Panc1 (cell line): Measurements from ENCODE around the gene SLC8B1. TPM values are rescaled to one million over a fixed set of nuclear protein-coding genes. Genes with fewer than 3 reads are reported as not detected.

ENCODE experiments used
- ATAC-seq: fragments of 200-7000 bp; cut with Tn5 transposase; 2 replicates; pipeline ENCODE4 v1.9.1; 2020; ENCODE audit warnings: mild to moderate bottlenecking, moderate library complexity
- BruUV-seq: library from RNA; stranded (reverse); fragments of 400-500 nt; replicated peaks from 2 replicates; lab custom pipeline; 2021; lab: Mats Ljungman, UMichigan
- CTCF ChIA-PET: fragments of 300-600 bp; sonication (Branson Sonifier 250); formaldehyde crosslinking; loops from one replicate; lab custom pipeline; 2022; ENCODE audit warnings: antibody characterized with exemption; lab: Charles Lee
- POLR2A ChIA-PET: fragments of 300-600 bp; sonication (Branson Sonifier 250); formaldehyde crosslinking; loops from one replicate; lab custom pipeline; 2022; ENCODE audit warnings: antibody characterized with exemption; lab: Charles Lee
- DNase-seq: peaks from one replicate; pipeline ENCODE4 v3.0.0-alpha.2; 2010; ENCODE audit warnings: low read depth, low spot score
- H3K27ac ChIP-seq: 2 replicates; pipeline ENCODE4 v1.5.1; 2011; ENCODE audit warnings: mild to moderate bottlenecking, low read length, inconsistent platforms
- H3K27me3 ChIP-seq: fragments of 200-500 bp; sonication (Bioruptor generic); 2 replicates; pipeline ENCODE4 v1.6.0; 2014; ENCODE audit warnings: low read length, inconsistent platforms; ENCODE audit not compliant: control insufficient read depth, insufficient read depth
- H3K36me3 ChIP-seq: fragments of 200-500 bp; sonication (Bioruptor generic); 2 replicates; pipeline ENCODE4 v1.5.1; 2014; ENCODE audit warnings: inconsistent platforms, mild to moderate bottlenecking, low read length, moderate library complexity; ENCODE audit not compliant: control insufficient read depth, insufficient read depth
- H3K4me1 ChIP-seq: 2 replicates; pipeline ENCODE4 v1.5.1; 2011; ENCODE audit warnings: inconsistent platforms, mild to moderate bottlenecking, low read length, moderate library complexity; ENCODE audit not compliant: control insufficient read depth, insufficient read depth
- H3K4me3 ChIP-seq, 2 experiments: 2 replicates each; pipeline ENCODE4 v1.5.1; 2011 to 2012; ENCODE audit warnings: low read depth in 2 of 2, low read length in 2 of 2, mild to moderate bottlenecking in 2 of 2, inconsistent platforms in 1 of 2, moderate library complexity in 1 of 2
- H3K9me3 ChIP-seq: fragments of 200-500 bp; sonication (Bioruptor generic); 2 replicates; pipeline ENCODE4 v1.5.1; 2014; ENCODE audit warnings: low read depth, mild to moderate bottlenecking, inconsistent platforms, low read length, moderate library complexity; ENCODE audit not compliant: control insufficient read depth, insufficient read depth
- CTCF ChIP-seq: fragments of 450-650 bp; IDR thresholded peaks from 2 replicates; pipeline ENCODE4 v1.5.1; 2017; ENCODE audit warnings: mild to moderate bottlenecking
- POLR2AphosphoS5 ChIP-seq: IDR thresholded peaks from 2 replicates; pipeline ENCODE4 v1.6.1; 2012; ENCODE audit warnings: mild to moderate bottlenecking, low read depth, low read length, moderate library complexity
- REST ChIP-seq, 2 experiments: IDR thresholded peaks; 2 replicates each; pipeline ENCODE4 v1.6.1; 2011 to 2012; ENCODE audit warnings: low read depth in 2 of 2, control low read depth in 1 of 2, low read length in 1 of 2, mild to moderate bottlenecking in 1 of 2, moderate library complexity in 1 of 2; ENCODE audit not compliant: insufficient read depth in 1 of 2
- SIN3A ChIP-seq: IDR thresholded peaks from 2 replicates; pipeline ENCODE4 v1.6.1; 2012; ENCODE audit warnings: low read depth, mild to moderate bottlenecking, low read length, moderate library complexity, borderline replicate concordance; ENCODE audit not compliant: insufficient read depth
- TCF7L2 ChIP-seq: IDR thresholded peaks from 2 replicates; pipeline ENCODE4 v1.6.1; 2011; ENCODE audit warnings: mild to moderate bottlenecking, low read depth, low read length, inconsistent platforms
- in situ Hi-C: cut with HindIII; loops from 2 replicates; pipeline ENCODE4 v1.10.0; 2016; ENCODE audit warnings: low sequenced_read_pairs, low pct_unique_long_range_greater_than_20kb
- intact Hi-C: fragments of 100-400 bp; cut with micrococcal nuclease; formaldehyde crosslinking; loops from one replicate; pipeline ENCODE4 v1.10.0; 2022; ENCODE audit not compliant: unreplicated experiment
- total RNA-seq: library from RNA; stranded (reverse); gene quantifications from one replicate; pipeline ENCODE4 v1.2.1, GENCODE V29; 2021; ENCODE audit not compliant: unreplicated experiment

Gene SLC8B1
- total RNA-seq, 1 experiment from 2014 or later = 26.7 TPM

GRCh38 chr12:113254298-113254697, 80.6 kb downstream of the SLC8B1 start:
- ATAC-seq = no peak
- intact Hi-C loops = no loop called here
- POLR2A ChIA-PET = no interaction called here

GRCh38 chr12:113253532-113254285, 81.2 kb downstream of the SLC8B1 start:
- Histone ChIP-seq H3K27ac (no peak overlapping the region), H3K4me3 (no peak overlapping the region), H3K36me3 (no peaks in the 10 kb centered on the region), H3K27me3 (no peaks in the 10 kb centered on the region), H3K4me1 (no peaks in the 10 kb centered on the region), H3K9me3 (peaks cover 6% of the 10 kb centered on the region; the same call in 1 of the 2 replicates)
- intact Hi-C loops = no loop called here
- ChIA-PET CTCF (no interaction called here), POLR2A (no interaction called here)
- ATAC-seq = no peak
- in situ Hi-C loops = no loop called here
- BruUV-seq = no TSS peak
- TF ChIP-seq POLR2AphosphoS5 (no peak), SIN3A (no peak), REST (IDR thresholded peaks at IDR 0.05; ENCODE audit: insufficient read depth in 1 of 2, low read depth in 2 of 2, low read length in 1 of 2) (no peak), CTCF (no peak), TCF7L2 (no peak)
- no peak for DNase-seq

More at GRCh38 chr12:113254298-113254697, 80.6 kb downstream of the SLC8B1 start:
- DNase-seq = no peak
- in situ Hi-C loops = no loop called here
- Histone ChIP-seq H3K36me3 (no peaks in the 10 kb centered on the region), H3K4me1 (no peaks in the 10 kb centered on the region), H3K4me3 (no peak overlapping the region), H3K27ac (no peak overlapping the region), H3K27me3 (no peaks in the 10 kb centered on the region), H3K9me3 (peaks cover 6% of the 10 kb centered on the region; the same call in 1 of the 2 replicates)
- CTCF ChIA-PET = no interaction called here
- BruUV-seq = no TSS peak
- no peak for TF ChIP-seq REST (IDR thresholded peaks at IDR 0.05; ENCODE audit: insufficient read depth in 1 of 2, low read depth in 2 of 2, low read length in 1 of 2)
- no peak for TF ChIP-seq CTCF
- no peak for TF ChIP-seq SIN3A
- TF ChIP-seq POLR2AphosphoS5 = no peak
- no peak for TF ChIP-seq TCF7L2
